ENCODE results near the gene AKIRIN2.

DNA sequence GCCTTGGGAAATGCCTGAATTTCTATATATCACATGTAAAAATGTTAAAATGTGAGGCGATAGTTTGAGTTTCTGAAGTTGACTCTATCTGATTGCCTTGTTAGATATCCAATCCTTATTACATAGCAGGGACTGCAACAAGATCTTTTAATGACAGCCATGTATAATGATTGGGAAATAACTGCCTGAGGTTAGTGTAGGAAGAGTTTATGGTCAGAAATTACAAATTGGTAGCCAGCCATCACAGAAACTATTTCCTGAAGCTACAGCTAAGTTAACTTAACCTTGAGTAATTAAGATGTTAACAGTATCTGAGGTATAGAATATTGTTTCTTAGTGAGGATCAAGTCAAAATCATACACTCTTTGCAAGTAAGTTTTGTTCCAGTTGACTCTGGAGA is 41.0 kb downstream of the AKIRIN2 start:
- TF ChIP-seq, protein P1, sequence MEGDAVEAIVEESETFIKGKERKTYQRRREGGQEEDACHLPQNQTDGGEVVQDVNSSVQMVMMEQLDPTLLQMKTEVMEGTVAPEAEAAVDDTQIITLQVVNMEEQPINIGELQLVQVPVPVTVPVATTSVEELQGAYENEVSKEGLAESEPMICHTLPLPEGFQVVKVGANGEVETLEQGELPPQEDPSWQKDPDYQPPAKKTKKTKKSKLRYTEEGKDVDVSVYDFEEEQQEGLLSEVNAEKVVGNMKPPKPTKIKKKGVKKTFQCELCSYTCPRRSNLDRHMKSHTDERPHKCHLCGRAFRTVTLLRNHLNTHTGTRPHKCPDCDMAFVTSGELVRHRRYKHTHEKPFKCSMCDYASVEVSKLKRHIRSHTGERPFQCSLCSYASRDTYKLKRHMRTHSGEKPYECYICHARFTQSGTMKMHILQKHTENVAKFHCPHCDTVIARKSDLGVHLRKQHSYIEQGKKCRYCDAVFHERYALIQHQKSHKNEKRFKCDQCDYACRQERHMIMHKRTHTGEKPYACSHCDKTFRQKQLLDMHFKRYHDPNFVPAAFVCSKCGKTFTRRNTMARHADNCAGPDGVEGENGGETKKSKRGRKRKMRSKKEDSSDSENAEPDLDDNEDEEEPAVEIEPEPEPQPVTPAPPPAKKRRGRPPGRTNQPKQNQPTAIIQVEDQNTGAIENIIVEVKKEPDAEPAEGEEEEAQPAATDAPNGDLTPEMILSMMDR (conservative IDR thresholded peaks at IDR 0.05; ENCODE audit: low read depth, low read length), result no peak
- no peak for TF ChIP-seq EZH2 (IDR thresholded peaks at IDR 0.05; ENCODE audit: borderline replicate concordance, low read depth, low read length, poor library complexity, severe bottlenecking)
